Activated CD4-positive, alpha-beta T cell treated with anti-CD3 and anti-CD28 coated beads, Interleukin-2, amount 50 U/mL, for 24 hours (primary cell): ENCODE measurements around the gene HBG2.

ENCODE experiments used
- DNase-seq, 2 donors: peaks; one replicate each; pipeline ENCODE4 v3.0.0-alpha.2; 2020; ENCODE audit warnings: low read depth in 1 of 2, low spot score in 1 of 2

Gene HBG2

DNA sequence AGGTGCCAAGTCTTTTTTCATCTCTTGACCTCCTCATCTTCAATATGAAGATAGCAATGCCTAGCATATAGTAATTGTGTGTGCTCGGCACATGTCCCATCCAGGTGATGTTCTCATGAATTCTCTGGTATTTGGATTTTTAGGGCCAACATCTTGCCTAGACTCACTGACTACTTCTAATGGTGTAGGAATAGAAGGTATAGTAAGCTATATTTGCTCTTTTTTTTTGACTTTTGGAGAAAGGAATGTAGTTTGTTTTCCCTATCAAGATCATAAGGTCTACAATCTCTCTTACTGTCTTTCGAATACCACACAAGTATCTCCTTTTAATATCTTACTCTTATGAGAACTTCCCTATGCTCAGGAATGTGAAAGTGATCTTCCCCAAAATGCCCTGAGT lies 23.5 kb downstream of the HBG2 start:
- DNase-seq: no peak

DNA sequence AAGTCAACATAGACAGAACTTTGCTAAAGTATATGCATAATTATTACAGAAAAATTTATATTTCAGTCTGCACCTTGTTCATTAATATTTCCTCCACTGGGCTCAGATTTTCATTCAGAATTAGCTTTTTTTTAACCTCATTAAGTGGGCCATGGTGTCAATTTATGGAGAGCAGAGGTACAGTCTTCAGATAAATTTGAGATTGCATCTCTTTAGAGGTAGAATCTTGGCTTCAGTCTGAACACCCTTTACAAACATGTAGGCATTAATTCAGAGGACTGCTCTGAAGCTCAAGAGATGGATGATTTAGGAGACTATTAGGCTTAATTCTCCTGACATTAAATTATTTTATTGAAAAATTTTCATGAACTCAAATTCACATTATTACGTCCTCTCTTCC lies 24.3 kb downstream of the HBG2 start:
- no peak for DNase-seq

DNA sequence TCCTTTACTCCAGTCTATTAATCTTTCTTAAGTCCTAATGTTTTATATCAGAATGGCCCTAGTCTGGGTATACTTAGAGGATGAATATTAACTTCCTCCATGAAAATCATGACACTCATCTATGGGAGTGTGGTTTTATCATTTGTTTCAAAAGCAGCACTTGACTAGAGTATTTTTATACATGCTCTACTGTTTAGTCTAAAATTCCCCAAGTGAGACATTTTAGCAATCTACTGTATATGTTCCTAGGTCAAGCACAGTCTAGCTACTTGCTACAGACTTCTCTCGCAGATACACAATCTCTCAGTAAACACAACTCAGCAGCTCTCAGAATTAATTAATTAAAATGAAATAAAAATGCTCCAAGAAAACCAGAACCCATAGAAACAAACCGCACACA lies 24.8 kb downstream of the HBG2 start:
- DNase-seq: no peak

DNA sequence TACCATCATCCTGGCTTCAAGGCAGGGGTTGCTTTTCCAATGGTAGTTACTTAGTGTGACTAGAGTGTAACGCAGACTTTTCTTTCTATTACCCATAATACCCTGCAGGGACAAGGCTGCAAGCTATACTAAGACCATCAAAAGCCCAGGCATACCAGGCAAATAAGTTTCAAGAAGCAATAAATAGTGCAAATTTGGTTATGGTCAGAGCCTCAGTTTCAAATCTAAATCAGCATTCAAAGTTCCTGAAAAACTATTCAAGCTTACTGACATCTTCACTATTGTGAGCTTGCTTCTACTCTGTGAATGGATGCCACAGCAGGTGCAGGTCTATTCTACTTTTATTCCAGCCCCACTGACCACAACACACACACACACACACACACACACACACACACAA lies 25.2 kb downstream of the HBG2 start:
- DNase-seq: no peak

DNA sequence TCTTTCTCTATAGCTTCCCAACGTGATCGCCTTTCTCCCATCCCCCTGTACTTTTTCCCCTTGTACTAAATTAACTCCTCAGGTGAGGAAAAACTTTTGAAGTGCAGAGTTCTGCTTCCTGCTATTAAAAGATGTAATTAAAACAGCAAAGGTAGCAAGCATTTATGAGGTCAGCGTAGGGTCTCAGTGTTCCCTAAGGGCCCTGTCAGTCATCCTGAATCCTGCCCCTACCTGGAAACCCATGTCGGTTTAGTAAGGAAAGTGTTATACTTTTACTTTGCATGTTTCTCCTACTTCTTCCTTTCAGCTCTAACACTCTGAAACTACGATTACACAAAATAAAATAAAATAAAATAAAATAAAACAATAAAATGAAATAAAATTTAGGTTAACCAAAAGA lies 26.5 kb downstream of the HBG2 start:
- DNase-seq: no peak

DNA sequence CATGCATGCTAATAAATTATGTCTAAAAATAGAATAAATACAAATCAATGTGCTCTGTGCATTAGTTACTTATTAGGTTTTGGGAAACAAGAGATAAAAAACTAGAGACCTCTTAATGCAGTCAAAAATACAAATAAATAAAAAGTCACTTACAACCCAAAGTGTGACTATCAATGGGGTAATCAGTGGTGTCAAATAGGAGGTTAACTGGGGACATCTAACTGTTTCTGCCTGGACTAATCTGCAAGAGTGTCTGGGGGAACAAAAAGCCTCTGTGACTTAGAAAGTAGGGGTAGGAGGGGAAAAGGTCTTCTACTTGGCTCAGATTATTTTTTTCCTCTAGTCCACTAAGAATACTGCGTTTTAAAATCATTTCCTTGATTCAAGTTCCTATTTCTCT lies 26.9 kb downstream of the HBG2 start:
- DNase-seq: no peak

DNA sequence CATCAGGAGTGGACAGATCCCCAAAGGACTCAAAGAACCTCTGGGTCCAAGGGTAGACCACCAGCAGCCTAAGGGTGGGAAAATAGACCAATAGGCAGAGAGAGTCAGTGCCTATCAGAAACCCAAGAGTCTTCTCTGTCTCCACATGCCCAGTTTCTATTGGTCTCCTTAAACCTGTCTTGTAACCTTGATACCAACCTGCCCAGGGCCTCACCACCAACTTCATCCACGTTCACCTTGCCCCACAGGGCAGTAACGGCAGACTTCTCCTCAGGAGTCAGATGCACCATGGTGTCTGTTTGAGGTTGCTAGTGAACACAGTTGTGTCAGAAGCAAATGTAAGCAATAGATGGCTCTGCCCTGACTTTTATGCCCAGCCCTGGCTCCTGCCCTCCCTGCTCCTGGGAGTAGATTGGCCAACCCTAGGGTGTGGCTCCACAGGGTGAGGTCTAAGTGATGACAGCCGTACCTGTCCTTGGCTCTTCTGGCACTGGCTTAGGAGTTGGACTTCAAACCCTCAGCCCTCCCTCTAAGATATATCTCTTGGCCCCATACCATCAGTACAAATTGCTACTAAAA lies 27.8 kb downstream of the HBG2 start, which contains the start of gene HBB:
Gene HBB (minus strand): TSS at position 340 of the 579 bp plus-strand sequence. CDS start 50 bp downstream, at position 290.
- no peak for DNase-seq

DNA sequence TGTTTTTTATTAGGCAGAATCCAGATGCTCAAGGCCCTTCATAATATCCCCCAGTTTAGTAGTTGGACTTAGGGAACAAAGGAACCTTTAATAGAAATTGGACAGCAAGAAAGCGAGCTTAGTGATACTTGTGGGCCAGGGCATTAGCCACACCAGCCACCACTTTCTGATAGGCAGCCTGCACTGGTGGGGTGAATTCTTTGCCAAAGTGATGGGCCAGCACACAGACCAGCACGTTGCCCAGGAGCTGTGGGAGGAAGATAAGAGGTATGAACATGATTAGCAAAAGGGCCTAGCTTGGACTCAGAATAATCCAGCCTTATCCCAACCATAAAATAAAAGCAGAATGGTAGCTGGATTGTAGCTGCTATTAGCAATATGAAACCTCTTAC lies 29.1 kb downstream of the HBG2 start:
- no peak for DNase-seq

DNA sequence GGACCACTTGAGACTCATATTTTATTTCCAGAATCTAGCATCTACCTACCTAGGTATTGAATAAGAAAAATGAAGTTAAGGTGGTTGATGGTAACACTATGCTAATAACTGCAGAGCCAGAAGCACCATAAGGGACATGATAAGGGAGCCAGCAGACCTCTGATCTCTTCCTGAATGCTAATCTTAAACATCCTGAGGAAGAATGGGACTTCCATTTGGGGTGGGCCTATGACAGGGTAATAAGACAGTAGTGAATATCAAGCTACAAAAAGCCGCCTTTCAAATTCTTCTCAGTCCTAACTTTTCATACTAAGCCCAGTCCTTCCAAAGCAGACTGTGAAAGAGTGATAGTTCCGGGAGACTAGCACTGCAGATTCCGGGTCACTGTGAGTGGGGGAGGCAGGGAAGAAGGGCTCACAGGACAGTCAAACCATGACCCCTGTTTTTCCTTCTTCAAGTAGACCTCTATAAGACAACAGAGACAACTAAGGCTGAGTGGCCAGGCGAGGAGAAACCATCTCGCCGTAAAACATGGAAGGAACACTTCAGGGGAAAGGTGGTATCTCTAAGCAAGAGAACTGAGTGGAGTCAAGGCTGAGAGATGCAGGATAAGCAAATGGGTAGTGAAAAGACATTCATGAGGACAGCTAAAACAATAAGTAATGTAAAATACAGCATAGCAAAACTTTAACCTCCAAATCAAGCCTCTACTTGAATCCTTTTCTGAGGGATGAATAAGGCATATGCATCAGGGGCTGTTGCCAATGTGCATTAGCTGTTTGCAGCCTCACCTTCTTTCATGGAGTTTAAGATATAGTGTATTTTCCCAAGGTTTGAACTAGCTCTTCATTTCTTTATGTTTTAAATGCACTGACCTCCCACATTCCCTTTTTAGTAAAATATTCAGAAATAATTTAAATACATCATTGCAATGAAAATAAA lies 29.8 kb downstream of the HBG2 start:
- no peak for DNase-seq

DNA sequence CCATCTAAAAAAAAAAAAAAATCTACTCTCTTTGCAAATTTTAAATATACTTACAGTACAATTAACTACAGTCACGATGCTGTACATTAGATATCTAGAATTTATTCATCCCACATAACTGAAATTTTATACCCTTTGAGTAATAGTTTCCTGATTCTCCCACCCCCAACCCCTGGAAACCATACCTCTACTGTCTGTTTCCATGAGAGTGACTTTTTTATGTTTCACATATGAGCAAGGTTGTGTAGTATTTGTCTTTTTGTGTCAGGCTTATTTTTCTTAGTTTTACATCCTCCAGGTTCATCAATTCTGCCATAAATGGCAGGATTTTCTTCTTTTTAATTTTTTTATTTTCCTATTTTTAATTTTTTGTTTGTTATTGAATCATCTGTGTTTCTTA lies 30.9 kb downstream of the HBG2 start:
- no peak for DNase-seq

DNA sequence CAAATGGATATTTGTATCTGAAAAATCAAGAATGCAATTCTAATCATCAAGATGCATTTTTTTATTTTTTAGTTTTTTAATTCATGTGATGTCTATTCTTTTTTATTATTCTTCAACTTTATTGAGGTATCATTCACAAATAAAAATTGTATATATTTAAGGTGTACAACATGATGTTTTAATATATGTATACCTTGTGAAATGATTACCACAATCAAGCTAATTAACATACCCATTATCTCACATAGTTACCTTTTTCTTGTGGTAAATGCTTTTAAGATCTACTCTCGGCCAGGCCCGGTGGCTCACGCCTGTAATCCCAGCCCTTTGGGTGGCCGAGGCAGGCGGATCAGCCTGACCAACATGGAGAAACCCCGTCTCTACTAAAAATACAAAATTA lies 31.4 kb downstream of the HBG2 start:
- no peak for DNase-seq

DNA sequence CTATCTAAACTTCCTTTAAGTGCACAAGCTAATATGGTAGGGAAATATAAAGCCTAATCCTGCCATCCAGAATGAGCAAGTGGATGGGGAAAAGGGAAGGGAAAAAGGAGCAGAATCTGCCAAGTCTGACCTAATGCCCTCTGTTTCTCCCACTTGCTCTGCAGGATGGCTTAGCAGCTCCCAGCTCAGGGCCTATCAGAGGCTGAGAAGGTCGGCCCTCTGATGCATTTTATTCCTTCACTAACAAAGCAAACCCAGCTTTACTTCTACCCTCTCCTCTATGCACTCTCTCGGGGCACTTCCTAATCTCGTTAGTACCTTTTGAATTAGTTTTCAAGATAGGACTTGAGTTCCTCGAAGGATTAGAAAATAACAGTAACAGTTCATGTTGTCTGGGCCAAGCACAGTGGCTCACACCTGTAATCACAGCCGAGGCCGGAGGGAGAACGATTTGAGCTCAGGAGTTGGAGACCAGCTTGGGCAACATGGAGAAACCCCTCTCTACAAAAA lies 44.1 kb downstream of the HBG2 start:
- no peak for DNase-seq

DNA sequence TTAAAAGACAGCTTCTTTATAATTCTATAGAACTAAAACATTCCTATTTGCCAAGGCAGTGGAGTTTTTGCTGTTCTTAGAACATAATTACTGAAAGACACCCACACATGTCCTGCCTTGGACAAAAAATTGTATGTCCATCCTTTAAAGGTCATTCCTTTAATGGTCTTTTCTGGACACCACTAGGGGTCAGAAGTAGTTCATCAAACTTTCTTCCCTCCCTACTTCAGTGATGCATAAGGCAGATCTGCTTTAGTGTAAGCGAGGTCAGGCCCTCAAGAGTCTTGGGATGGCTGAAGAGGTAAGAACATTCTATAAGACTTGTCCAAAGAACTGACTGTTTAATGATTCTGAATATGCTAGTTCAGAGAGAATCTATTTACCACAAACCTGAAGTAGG lies 49.8 kb downstream of the HBG2 start:
- DNase-seq: no peak

DNA sequence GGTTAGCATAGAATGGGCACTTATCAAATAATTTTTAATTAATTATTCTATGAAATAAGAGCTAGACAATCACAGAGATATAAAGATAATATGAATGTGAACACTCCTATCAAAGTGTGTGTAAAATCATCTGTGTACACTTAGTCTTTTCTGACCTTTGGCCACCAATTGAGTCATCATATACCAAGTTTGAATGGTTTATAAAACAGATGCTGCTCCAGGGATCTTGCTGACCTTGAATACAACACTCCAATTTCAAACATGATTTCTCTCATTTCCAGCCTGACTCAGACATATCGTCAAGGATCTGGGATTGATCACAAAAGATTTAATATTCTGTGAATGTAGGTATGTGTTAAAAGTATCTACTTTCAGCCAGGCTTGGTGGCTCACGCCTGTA lies 51.2 kb downstream of the HBG2 start:
- no peak for DNase-seq
